Measurements from ENCODE around the gene YBEY.
"Not testable (repeated sequence)": the region's sequence is repeated elsewhere in the genome, so short reads cannot be mapped to it uniquely, and the experiment has no call there.

The YBEY gene

GRCh38 chr21:46295996-46296752, 10.0 kb downstream of the YBEY start:
- peak overlapping the region in 19 of 21 experiments; percentile 6 to 84 (median 71) for H3K27ac ChIP-seq
- H3K4me3 ChIP-seq, result peak overlapping the region in 1 of 7 experiments; percentile 2

DNA sequence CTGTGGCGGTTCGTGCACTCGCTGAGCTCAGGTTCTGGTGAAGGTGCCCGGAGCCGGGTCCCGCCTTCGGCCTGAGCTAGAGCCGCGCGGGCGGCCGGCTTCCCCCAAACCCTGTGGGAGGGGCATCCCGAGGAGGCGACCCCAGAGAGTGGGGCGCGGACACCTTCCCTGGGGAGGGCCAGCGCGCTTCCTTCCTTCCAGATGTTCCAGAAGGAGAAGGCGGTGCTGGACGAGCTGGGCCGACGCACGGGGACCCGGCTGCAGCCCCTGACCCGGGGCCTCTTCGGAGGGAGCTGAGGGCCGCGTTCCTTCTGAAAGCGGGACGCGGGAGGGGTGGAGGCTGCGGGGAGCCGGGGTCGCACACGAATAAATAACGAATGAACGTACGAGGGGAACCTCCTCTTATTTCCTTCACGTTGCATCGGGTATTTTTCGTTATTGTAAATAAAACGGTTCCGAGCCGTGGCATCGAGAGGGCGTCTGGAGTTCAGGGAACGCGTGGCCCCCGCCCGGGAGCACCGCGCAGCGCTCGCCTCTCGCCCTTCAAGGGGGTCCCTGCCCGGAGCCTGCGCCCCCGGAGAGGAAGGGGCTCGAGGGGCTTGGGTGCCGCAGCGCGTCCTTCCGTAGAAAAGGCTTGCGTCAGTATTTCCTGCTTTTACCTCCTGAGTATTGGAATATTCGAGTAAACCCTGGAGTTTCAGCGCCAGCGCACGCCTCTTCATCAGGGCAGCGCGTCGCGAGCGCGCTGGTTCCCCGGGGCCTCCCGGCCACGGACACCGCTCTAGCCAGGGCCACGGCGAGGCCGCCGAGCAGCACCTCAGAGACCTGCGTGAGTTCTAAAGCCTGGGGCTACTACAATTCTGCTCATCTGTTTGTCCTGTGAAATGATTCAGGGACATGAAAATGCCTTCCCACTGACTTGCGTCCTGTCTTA, 11.5 kb downstream of the YBEY start:
- Histone ChIP-seq H3K4me3 (peak overlapping the region; percentile 20 to 50 (median 34)), H3K27ac (peak overlapping the region in 19 of 21 experiments; percentile 24 to 81 (median 63))

- no peak overlapping the region for H3K4me3 ChIP-seq
- no peak overlapping the region for H3K27ac ChIP-seq
Measured at GRCh38 chr21:46299167-46299566, 13.0 kb downstream of the YBEY start.

DNA sequence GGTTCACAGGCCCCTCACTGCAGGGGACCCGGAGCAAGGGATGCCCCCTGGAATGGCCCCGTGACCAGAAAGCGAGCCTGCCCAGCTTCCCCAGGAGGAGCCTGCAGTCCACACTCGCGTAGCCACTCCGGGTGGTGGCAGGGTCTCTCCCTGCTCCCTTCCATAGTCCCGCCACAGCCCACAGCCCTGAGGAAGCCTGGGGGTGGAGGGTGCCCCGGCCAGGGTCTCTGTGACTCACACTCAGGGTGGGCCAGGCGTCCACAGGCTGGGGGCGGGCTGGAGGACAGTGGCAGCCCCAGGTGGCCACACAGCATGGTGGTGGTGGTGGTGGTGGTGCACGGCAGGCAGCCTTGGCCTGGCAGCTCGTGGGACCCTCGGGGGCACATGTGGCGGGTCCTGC, 15.6 kb downstream of the YBEY start:
- H3K27ac ChIP-seq, result no peak overlapping the region
- H3K4me3 ChIP-seq, result no peak overlapping the region

DNA sequence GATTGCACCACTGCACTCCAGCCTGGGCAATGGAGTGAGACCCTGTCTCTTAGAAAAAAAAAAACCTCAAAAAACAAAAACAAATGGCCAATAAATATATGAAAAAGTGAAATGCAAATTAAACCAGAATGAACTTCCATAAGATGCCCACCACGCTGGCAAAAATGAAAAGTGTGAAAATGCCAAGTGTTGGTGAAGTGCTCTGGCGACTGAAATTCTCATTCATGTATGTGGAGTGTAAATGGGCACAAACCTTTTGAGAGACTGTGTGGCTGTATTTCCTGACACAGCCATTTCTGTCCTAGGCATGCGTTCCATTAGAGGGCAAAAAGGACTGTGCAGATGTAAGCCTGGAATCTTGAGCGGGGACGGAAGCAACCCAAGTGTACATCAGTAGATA, 18.3 kb downstream of the YBEY start:
- Histone ChIP-seq H3K27ac (no peak overlapping the region), H3K4me3 (no peak overlapping the region)

- Histone ChIP-seq H3K27ac (no peak overlapping the region), H3K4me3 (no peak overlapping the region)
Measured at GRCh38 chr21:46304955-46305354, 18.8 kb downstream of the YBEY start.

GRCh38 chr21:46307625-46308024, 21.5 kb downstream of the YBEY start:
- Histone ChIP-seq H3K4me3 (no peak overlapping the region), H3K27ac (no peak overlapping the region)

- Histone ChIP-seq H3K27ac (no peak overlapping the region), H3K4me3 (no peak overlapping the region)
Measured at GRCh38 chr21:46308431-46308830, 22.3 kb downstream of the YBEY start.

GRCh38 chr21:46310260-46310659, 24.1 kb downstream of the YBEY start:
- H3K27ac ChIP-seq, result not testable (repeated sequence)

GRCh38 chr21:46311568-46311967, 25.4 kb downstream of the YBEY start:
- Histone ChIP-seq H3K27ac (no peak overlapping the region), H3K4me3 (no peak overlapping the region)

More at GRCh38 chr21:46310260-46310659, 24.1 kb downstream of the YBEY start:
- not testable (repeated sequence) for H3K4me3 ChIP-seq

GRCh38 chr21:46312949-46313348, 26.8 kb downstream of the YBEY start:
- H3K4me3 ChIP-seq, result no peak overlapping the region
- H3K27ac ChIP-seq, result no peak overlapping the region

GRCh38 chr21:46314441-46315020, 28.4 kb downstream of the YBEY start:
- Histone ChIP-seq H3K4me3 (no peak overlapping the region), H3K27ac (no peak overlapping the region)

- Histone ChIP-seq H3K27ac (no peak overlapping the region), H3K4me3 (no peak overlapping the region)
Measured at GRCh38 chr21:46316708-46317324, 30.7 kb downstream of the YBEY start.

- Histone ChIP-seq H3K4me3 (no peak overlapping the region), H3K27ac (peak overlapping the region in 1 of 21 experiments; percentile 7)
Measured at GRCh38 chr21:46317710-46318463, 31.7 kb downstream of the YBEY start.

DNA sequence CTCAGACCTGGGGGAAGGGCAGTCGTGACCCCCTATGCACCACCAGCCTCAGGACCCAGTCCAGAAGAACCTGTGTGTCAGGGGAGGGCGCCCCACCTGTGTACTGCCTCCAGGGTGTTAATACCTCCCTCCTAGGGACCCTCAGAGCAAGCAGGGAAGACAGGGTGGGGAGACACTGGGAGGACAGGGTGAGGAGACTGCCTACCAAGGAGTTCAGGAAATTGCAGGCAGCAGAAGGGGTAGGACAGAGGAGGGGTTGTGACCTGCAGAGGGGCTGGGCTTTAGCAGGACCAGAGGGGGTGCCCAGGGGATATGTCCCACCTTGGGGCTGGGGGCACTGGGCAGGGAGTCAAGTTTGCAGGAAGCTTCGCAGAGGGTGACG, 32.3 kb downstream of the YBEY start:
- Histone ChIP-seq H3K4me3 (no peak overlapping the region), H3K27ac (no peak overlapping the region)

- H3K27ac ChIP-seq, result no peak overlapping the region
- no peak overlapping the region for H3K4me3 ChIP-seq
Measured at GRCh38 chr21:46319186-46319585, 33.0 kb downstream of the YBEY start.

- H3K27ac ChIP-seq, result no peak overlapping the region
Measured at GRCh38 chr21:46320331-46320801, 34.2 kb downstream of the YBEY start.

DNA sequence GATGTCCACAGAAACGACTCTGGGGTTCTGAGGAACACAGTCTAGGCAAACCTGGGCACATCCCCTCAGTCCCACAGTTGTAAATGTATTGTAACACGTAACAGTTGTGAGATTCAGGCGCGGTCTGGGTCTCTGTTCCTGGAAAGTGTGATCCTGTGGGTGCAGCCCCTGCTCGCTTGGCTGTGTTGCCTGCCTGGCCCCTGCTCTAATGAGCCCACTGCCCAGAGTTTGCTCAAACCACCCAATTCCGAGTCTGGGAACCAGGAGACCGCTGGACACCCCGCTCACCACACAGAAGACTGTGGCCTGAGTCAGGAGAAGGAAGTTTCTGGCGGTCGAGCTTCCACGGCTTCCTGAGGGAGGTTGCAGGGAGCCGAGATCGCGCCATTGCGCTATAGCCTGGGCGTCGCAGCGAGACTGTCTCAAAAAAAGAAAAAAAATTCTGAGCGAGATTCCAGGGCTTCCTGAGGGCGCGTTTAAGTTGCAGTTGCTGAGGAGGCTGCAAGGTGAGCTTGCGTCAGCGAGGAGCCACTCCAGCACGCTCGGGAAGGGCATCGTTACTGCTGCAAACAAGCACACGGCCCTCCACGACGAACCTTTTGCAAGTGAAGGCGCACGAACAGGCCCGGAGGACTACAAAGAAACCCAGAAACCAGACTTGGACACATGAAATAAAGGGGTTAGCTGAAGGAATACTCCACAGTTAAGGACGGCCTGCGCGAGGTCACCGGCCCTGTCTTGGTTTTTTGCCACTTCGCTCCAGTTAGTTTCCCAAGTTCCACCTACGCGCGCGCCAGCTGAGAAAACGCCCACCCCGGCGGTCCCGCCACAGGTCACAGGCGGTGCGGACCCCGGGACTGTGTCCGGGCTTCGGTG, 36.4 kb downstream of the YBEY start:
- H3K27ac ChIP-seq, result peak overlapping the region in 15 of 21 experiments; percentile 14 to 96 (median 54)
- H3K4me3 ChIP-seq, result peak overlapping the region; percentile 84 to 100 (median 96)

More at GRCh38 chr21:46320331-46320801, 34.2 kb downstream of the YBEY start:
- H3K4me3 ChIP-seq, result no peak overlapping the region
